Measurements from ENCODE around the gene TAF1D. TPM values are rescaled to one million over a fixed set of nuclear protein-coding genes. Genes with fewer than 3 reads are reported as not detected.

The TAF1D gene
- total and polyA plus RNA-seq, 10 of the 15 experiments (the other 5 are each of a cell fraction or from before 2014, with no cell fraction given), result 101 to 314 (median 199) TPM

DNA sequence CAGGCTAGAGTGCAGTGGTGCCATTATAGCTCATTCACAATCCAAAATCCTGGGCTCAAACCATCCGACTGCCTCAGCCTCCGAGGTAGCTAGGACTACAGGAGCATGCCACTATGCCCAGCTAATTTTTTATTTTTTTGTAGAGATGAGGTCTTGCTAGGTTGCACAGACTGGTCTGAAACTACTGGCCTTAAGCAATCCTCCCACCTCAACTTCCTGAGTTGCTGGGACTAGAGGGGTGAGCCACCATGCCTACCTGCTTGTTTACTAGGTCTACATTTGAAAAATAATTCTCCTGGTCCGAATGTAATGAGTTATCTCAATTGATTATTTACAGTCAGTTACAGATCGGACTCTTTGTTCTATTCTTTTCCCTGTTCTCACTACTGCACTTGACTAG lies 22.0 kb downstream of the TAF1D start:
- CTCF ChIA-PET, result interaction anchor here (1.0 kb wide), 1 partner anchor 14 kb away, joined by 3 read pairs; no protein-coding TSS in a partner anchor
- Histone ChIP-seq H4K20me1 (ENCODE audit: control insufficient read depth, insufficient read depth) (no peaks in the 10 kb centered on the region), H3K27ac (ENCODE audit: control insufficient read depth, insufficient read depth) (no peak overlapping the region), H3K4me2 (ENCODE audit: control insufficient read depth, insufficient read depth) (no peak overlapping the region), H3K4me3 (no peak overlapping the region), H3K9me3 (replicated peaks; ENCODE audit: control insufficient read depth, insufficient read depth, low read length) (no peaks in the 10 kb centered on the region; the same call in 2 of the 3 replicates), H3K36me3 (ENCODE audit: control insufficient read depth in 2 of 2, insufficient read depth in 2 of 2, low read length in 1 of 2) (peaks cover 13 to 25% of the 10 kb centered on the region in 2 experiments), H3K4me1 (ENCODE audit: control insufficient read depth, insufficient read depth, low read length) (peaks cover 12% of the 10 kb centered on the region), H3K79me2 (ENCODE audit: control insufficient read depth, insufficient read depth, low read length) (peaks cover 5% of the 10 kb centered on the region), H2AFZ (ENCODE audit: control insufficient read depth, low read depth, low read length) (no peak overlapping the region), H3K9ac (ENCODE audit: control insufficient read depth, insufficient read depth, low read length) (no peak overlapping the region), H3K27me3 (replicated peaks in 1 of 2; ENCODE audit: control insufficient read depth in 2 of 2, insufficient read depth in 2 of 2, low read length in 1 of 2) (no peaks in the 10 kb centered on the region)
- FAIRE-seq (no peak), ATAC-seq (peak; percentile 12; the same call in 2 of the 3 replicates), DNase-seq (ENCODE audit: low read depth, low spot score) (no peak)
- RAD21 ChIA-PET (ENCODE audit: unreplicated experiment), result interaction anchor here (0.6 to 3.2 kb wide), 3 partner anchors 12 to 784 kb away, joined by 3 to 10 read pairs (median 3); partner anchors contain the start of genes C11orf54 and TAF1D
- intact Hi-C loops (cut with micrococcal nuclease; ENCODE audit: unreplicated experiment), result no loop called here
- WGBS (ENCODE audit: insufficient coverage, insufficient replicate concordance, low lambda C conversion rate, missing lambda C conversion rate), result 75% methylated on average over 4 of the region's 4 CpGs
- POLR2A ChIA-PET, result interaction anchor here (0.6 to 2.1 kb wide), 5 partner anchors 13 to 1249 kb away, joined by 3 to 5 read pairs (median 3); partner anchors contain the start of gene CEP295
- SMC1A ChIA-PET (ENCODE audit: uncharacterized antibody, unreplicated experiment), result interaction anchor here (0.6 to 5.3 kb wide), 5 partner anchors 13 to 158 kb away, joined by 3 to 30 read pairs (median 4); no protein-coding TSS in a partner anchor
- in situ Hi-C loops (cut with MboI), result no loop called here
- no peak for TF ChIP-seq CREB1 (IDR thresholded peaks at IDR 0.05; ENCODE audit: low read depth)
- TF ChIP-seq KAT2A (conservative IDR thresholded peaks at IDR 0.05; ENCODE audit: control insufficient read depth, low read depth, low read length), result no peak
- no peak for TF ChIP-seq NR2C2 (IDR thresholded peaks at IDR 0.05; ENCODE audit: borderline replicate concordance, control insufficient read depth, insufficient read length, low read depth)
- TF ChIP-seq, protein P1, sequence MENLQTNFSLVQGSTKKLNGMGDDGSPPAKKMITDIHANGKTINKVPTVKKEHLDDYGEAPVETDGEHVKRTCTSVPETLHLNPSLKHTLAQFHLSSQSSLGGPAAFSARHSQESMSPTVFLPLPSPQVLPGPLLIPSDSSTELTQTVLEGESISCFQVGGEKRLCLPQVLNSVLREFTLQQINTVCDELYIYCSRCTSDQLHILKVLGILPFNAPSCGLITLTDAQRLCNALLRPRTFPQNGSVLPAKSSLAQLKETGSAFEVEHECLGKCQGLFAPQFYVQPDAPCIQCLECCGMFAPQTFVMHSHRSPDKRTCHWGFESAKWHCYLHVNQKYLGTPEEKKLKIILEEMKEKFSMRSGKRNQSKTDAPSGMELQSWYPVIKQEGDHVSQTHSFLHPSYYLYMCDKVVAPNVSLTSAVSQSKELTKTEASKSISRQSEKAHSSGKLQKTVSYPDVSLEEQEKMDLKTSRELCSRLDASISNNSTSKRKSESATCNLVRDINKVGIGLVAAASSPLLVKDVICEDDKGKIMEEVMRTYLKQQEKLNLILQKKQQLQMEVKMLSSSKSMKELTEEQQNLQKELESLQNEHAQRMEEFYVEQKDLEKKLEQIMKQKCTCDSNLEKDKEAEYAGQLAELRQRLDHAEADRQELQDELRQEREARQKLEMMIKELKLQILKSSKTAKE (IDR thresholded peaks at IDR 0.05; ENCODE audit: low read depth, poor library complexity, severe bottlenecking), result no peak
- TF ChIP-seq JUND (IDR thresholded peaks at IDR 0.05; ENCODE audit: low read depth, low read length), result no peak
- no peak for TF ChIP-seq ZNF207 (IDR thresholded peaks at IDR 0.05; ENCODE audit: borderline replicate concordance)
- no peak for TF ChIP-seq IRF3 (IDR thresholded peaks at IDR 0.05)
- no peak for TF ChIP-seq RELA (IDR thresholded peaks at IDR 0.05; ENCODE audit: borderline replicate concordance, partially characterized antibody)
- TF ChIP-seq, protein P2, sequence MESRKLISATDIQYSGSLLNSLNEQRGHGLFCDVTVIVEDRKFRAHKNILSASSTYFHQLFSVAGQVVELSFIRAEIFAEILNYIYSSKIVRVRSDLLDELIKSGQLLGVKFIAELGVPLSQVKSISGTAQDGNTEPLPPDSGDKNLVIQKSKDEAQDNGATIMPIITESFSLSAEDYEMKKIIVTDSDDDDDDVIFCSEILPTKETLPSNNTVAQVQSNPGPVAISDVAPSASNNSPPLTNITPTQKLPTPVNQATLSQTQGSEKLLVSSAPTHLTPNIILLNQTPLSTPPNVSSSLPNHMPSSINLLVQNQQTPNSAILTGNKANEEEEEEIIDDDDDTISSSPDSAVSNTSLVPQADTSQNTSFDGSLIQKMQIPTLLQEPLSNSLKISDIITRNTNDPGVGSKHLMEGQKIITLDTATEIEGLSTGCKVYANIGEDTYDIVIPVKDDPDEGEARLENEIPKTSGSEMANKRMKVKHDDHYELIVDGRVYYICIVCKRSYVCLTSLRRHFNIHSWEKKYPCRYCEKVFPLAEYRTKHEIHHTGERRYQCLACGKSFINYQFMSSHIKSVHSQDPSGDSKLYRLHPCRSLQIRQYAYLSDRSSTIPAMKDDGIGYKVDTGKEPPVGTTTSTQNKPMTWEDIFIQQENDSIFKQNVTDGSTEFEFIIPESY (IDR thresholded peaks at IDR 0.05), result no peak
- no peak for TF ChIP-seq STAT1 (conservative IDR thresholded peaks at IDR 0.05)
- TF ChIP-seq, protein P3, sequence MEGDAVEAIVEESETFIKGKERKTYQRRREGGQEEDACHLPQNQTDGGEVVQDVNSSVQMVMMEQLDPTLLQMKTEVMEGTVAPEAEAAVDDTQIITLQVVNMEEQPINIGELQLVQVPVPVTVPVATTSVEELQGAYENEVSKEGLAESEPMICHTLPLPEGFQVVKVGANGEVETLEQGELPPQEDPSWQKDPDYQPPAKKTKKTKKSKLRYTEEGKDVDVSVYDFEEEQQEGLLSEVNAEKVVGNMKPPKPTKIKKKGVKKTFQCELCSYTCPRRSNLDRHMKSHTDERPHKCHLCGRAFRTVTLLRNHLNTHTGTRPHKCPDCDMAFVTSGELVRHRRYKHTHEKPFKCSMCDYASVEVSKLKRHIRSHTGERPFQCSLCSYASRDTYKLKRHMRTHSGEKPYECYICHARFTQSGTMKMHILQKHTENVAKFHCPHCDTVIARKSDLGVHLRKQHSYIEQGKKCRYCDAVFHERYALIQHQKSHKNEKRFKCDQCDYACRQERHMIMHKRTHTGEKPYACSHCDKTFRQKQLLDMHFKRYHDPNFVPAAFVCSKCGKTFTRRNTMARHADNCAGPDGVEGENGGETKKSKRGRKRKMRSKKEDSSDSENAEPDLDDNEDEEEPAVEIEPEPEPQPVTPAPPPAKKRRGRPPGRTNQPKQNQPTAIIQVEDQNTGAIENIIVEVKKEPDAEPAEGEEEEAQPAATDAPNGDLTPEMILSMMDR (IDR thresholded peaks at IDR 0.05 in 2 of 3, conservative IDR thresholded peaks at IDR 0.05 in 1 of 3; ENCODE audit: control insufficient read depth in 2 of 3, extremely low read depth in 1 of 3, insufficient read depth in 1 of 3, low read depth in 3 of 3, low read length in 3 of 3), result no peak
- TF ChIP-seq, protein P4, sequence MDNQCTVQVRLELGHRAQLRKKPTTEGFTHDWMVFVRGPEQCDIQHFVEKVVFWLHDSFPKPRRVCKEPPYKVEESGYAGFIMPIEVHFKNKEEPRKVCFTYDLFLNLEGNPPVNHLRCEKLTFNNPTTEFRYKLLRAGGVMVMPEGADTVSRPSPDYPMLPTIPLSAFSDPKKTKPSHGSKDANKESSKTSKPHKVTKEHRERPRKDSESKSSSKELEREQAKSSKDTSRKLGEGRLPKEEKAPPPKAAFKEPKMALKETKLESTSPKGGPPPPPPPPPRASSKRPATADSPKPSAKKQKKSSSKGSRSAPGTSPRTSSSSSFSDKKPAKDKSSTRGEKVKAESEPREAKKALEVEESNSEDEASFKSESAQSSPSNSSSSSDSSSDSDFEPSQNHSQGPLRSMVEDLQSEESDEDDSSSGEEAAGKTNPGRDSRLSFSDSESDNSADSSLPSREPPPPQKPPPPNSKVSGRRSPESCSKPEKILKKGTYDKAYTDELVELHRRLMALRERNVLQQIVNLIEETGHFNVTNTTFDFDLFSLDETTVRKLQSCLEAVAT (IDR thresholded peaks at IDR 0.05), result no peak
- TF ChIP-seq HDAC2 (IDR thresholded peaks at IDR 0.05), result no peak
- TF ChIP-seq SMAD1 (IDR thresholded peaks at IDR 0.05; ENCODE audit: low read depth, partially characterized antibody), result no peak
- TF ChIP-seq MTA3 (IDR thresholded peaks at IDR 0.05; ENCODE audit: borderline replicate concordance, low read length), result no peak
- BruUV-seq (replicated peaks), result no TSS peak

Measured in GM12878 (cell line).